A549 (cell line): ENCODE results near the gene RHOD. TPM values are rescaled to one million over a fixed set of nuclear protein-coding genes. Genes with fewer than 3 reads are reported as not detected.

ENCODE experiments used
- ATAC-seq, 2 experiments: fragments of 200-7000 bp in 1 of 2; fragments of >200 bp in 1 of 2; cut with Nextera tagmentation in 1 of 2; cut with Tn5 transposase in 1 of 2; 3 replicates each; pipeline versions ENCODE4 v1.8.0 to v1.9.1; 2018 to 2020; ENCODE audit warnings: mild to moderate bottlenecking in 1 of 2, moderate library complexity in 1 of 2
- CTCF ChIA-PET: fragments of 300-600 bp; sonication (Branson Sonifier 250); formaldehyde crosslinking; extraction: SDS; loops from one replicate; lab custom pipeline; 2021; ENCODE audit warnings: antibody characterized with exemption, inconsistent platforms; lab: Yijun Ruan, JAX
- POLR2A ChIA-PET: fragments of 350-600 bp; formaldehyde crosslinking; extraction: SDS; loops from one replicate; lab custom pipeline; 2021; ENCODE audit warnings: antibody characterized with exemption, inconsistent platforms; lab: Yijun Ruan, JAX
- DNase-seq, 2 experiments: peaks; one replicate each; pipeline versions ENCODE4 v3.0.0 to v3.0.0-alpha.2; 2011 to 2016; ENCODE audit warnings: low read depth in 1 of 2, low spot score in 1 of 2
- FAIRE-seq: peaks from 2 replicates; lab custom pipeline; 2011; peaks lifted over from hg19 to GRCh38; lab: Jason Lieb, UNC
- H3K27ac ChIP-seq, 2 experiments: fragments of >200 bp; sonication (Bioruptor Twin); formaldehyde crosslinking; 3 replicates each; pipeline ENCODE4 v1.5.1; 2016 to 2017
- H3K4me1 ChIP-seq: fragments of >200 bp; sonication (Bioruptor Twin); formaldehyde crosslinking; 3 replicates; pipeline ENCODE4 v1.6.1; 2016
- H3K4me2 ChIP-seq: fragments of >200 bp; sonication (Bioruptor Twin); formaldehyde crosslinking; 3 replicates; pipeline ENCODE4 v1.6.1; 2016
- H3K4me3 ChIP-seq: fragments of >200 bp; sonication (Bioruptor Twin); formaldehyde crosslinking; 3 replicates; pipeline ENCODE4 v1.5.1; 2016
- H3K9me3 ChIP-seq: fragments of >200 bp; sonication (Bioruptor Twin); formaldehyde crosslinking; 3 replicates; pipeline ENCODE4 v1.6.1; 2016
- BHLHE40 ChIP-seq: IDR thresholded peaks from 2 replicates; pipeline ENCODE4 v1.6.1; 2012; ENCODE audit warnings: low read depth, low read length, inconsistent platforms
- CBX2 ChIP-seq: fragments of 200-600 bp; sonication (generic); IDR thresholded peaks from 2 replicates; pipeline ENCODE4 v1.6.1; 2016; ENCODE audit warnings: low read depth, mild to moderate bottlenecking, borderline replicate concordance
- CBX8 ChIP-seq: fragments of 200-600 bp; sonication (generic); IDR thresholded peaks from 2 replicates; pipeline ENCODE4 v1.6.1; 2016
- CHD2 ChIP-seq: fragments of 150-350 bp; IDR thresholded peaks from 2 replicates; pipeline ENCODE4 v1.6.1; 2014; ENCODE audit warnings: low read length; ENCODE audit not compliant: partially characterized antibody
- E2F6 ChIP-seq: IDR thresholded peaks from 2 replicates; pipeline ENCODE4 v1.6.1; 2012; ENCODE audit warnings: low read depth, borderline replicate concordance
- FOXS1 ChIP-seq: fragments of 250-450 bp; sonication (Bioruptor Pico); IDR thresholded peaks from 2 replicates; pipeline ENCODE4 v1.5.0; 2020; ENCODE audit warnings: mild to moderate bottlenecking, moderate library complexity
- HDAC2 ChIP-seq: fragments of 200-600 bp; sonication (generic); IDR thresholded peaks from 2 replicates; pipeline ENCODE4 v1.6.1; 2016
- HOXB5 ChIP-seq: fragments of 250-450 bp; sonication (Bioruptor Pico); IDR thresholded peaks from 2 replicates; pipeline ENCODE4 v1.5.0; 2020; ENCODE audit warnings: mild to moderate bottlenecking, moderate library complexity
- JUNB ChIP-seq: fragments of >200 bp; sonication (Bioruptor Twin); formaldehyde crosslinking; IDR thresholded peaks from 2 replicates; pipeline ENCODE4 v1.6.1; 2016
- MYC ChIP-seq: IDR thresholded peaks from 2 replicates; pipeline ENCODE4 v1.6.1; 2012; ENCODE audit warnings: mild to moderate bottlenecking, inconsistent platforms, low read length, improper control_type of control experiment, borderline replicate concordance
- NR3C1 ChIP-seq: fragments of >200 bp; sonication (Bioruptor Twin); formaldehyde crosslinking; IDR thresholded peaks from 3 replicates; pipeline ENCODE4 v1.6.1; 2017
- PHF8 ChIP-seq: fragments of 200-600 bp; sonication (generic); IDR thresholded peaks from 2 replicates; pipeline ENCODE4 v1.6.1; 2016; ENCODE audit warnings: low read depth, mild to moderate bottlenecking, antibody characterized with exemption, moderate library complexity, borderline replicate concordance
- POLR2AphosphoS2 ChIP-seq: conservative IDR thresholded peaks from 2 replicates; pipeline ENCODE4 v1.6.1; 2012; ENCODE audit warnings: low read length, improper control_type of control experiment, inconsistent platforms
- RAD21 ChIP-seq, 2 experiments: fragments of >200 bp in 1 of 2; sonication (Bioruptor Twin) in 1 of 2; formaldehyde crosslinking in 1 of 2; IDR thresholded peaks in 1 of 2; conservative IDR thresholded peaks in 1 of 2; 2 replicates in 1 of 2; 3 replicates in 1 of 2; pipeline ENCODE4 v1.6.1; 2012 to 2018; ENCODE audit warnings: inconsistent platforms in 1 of 2
- RARB ChIP-seq: fragments of 250-450 bp; sonication (Bioruptor Pico); IDR thresholded peaks from 2 replicates; pipeline ENCODE4 v1.8.0; 2021; ENCODE audit warnings: mild to moderate bottlenecking, moderate library complexity
- RCOR1 ChIP-seq: fragments of 150-350 bp; IDR thresholded peaks from 2 replicates; pipeline ENCODE4 v1.6.1; 2014; ENCODE audit warnings: antibody characterized with exemption, low read length, low read depth
- RFX5 ChIP-seq: fragments of 450-650 bp; IDR thresholded peaks from 2 replicates; pipeline ENCODE4 v1.7.1; 2014; ENCODE audit warnings: antibody characterized with exemption, mild to moderate bottlenecking, moderate library complexity
- SREBF2 ChIP-seq: fragments of 450-650 bp; IDR thresholded peaks from 2 replicates; pipeline ENCODE4 v1.6.1; 2014; ENCODE audit warnings: mild to moderate bottlenecking, moderate library complexity
- TFCP2L1 ChIP-seq: fragments of 250-450 bp; sonication (Bioruptor Pico); IDR thresholded peaks from 2 replicates; pipeline ENCODE4 v1.5.0; 2021; ENCODE audit warnings: mild to moderate bottlenecking
- ZFP36 ChIP-seq: fragments of 450-650 bp; IDR thresholded peaks from 2 replicates; pipeline ENCODE4 v1.6.1; 2014; ENCODE audit warnings: borderline replicate concordance; ENCODE audit not compliant: partially characterized antibody
- ZNF302 ChIP-seq: fragments of 250-450 bp; sonication (Bioruptor Pico); IDR thresholded peaks from 2 replicates; pipeline ENCODE4 v1.9.0; 2021; ENCODE audit warnings: inconsistent platforms, mild to moderate bottlenecking, moderate library complexity
- ZSCAN20 ChIP-seq: fragments of 250-450 bp; sonication (Bioruptor Pico); IDR thresholded peaks from 2 replicates; pipeline ENCODE4 v1.8.0; 2022; ENCODE audit warnings: mild to moderate bottlenecking, moderate library complexity
- WGBS: methylation state at CpG from one replicate; pipeline ENCODE4 v1.1.6; 2017; ENCODE audit errors: missing lambda C conversion rate; 5-methylcytosine and 5-hydroxymethylcytosine counted together
- polyA plus RNA-seq, 4 experiments: library from polyadenylated mRNA; depleted of rRNA in 3 of 4; stranded (reverse); fragments of >200 nt; fragmentation: RNase III in 1 of 4; extraction: RNeasy Plus Mini Kit Qiagen cat#74134 plus additional on column Dnase treatment in 1 of 4; gene quantifications; 2 replicates in 3 of 4; 3 replicates in 1 of 4; pipeline ENCODE4 v1.2.3, GENCODE V29; 2011 to 2017
- TF ChIP-seq, protein P1 (sequence below): fragments of >200 bp; sonication (Bioruptor Twin); formaldehyde crosslinking; IDR thresholded peaks from 3 replicates; pipeline ENCODE4 v1.6.1; 2016
- TF ChIP-seq, protein P2 (sequence below): fragments of >200 bp; sonication (Bioruptor Twin); formaldehyde crosslinking; IDR thresholded peaks from 3 replicates; pipeline ENCODE4 v1.5.1; 2016

Gene RHOD
- polyA plus RNA-seq, 2 of the 4 experiments (the other 2 are of a cell fraction) = 13.6 to 33.2 TPM

- Histone ChIP-seq H3K9me3 (no peaks in the 10 kb centered on the region), H3K27ac (peak overlapping the region in 1 of 2 experiments; percentile 38; a peak in 1 of 6 replicates), H3K4me1 (no peaks in the 10 kb centered on the region), H3K4me3 (no peak overlapping the region), H3K4me2 (no peak overlapping the region)
- DNase-seq (no peak), ATAC-seq (no peak), FAIRE-seq (no peak)
- ChIA-PET POLR2A (no interaction called here), CTCF (interaction anchor here (1.0 kb wide), 1 partner anchor 38 kb away, joined by 4 read pairs; no protein-coding TSS in a partner anchor)
- WGBS = 95% methylated on average over 4 of the region's 7 CpGs
- no peak for TF ChIP-seq PHF8
- TF ChIP-seq CHD2 = no peak
- no peak for TF ChIP-seq RCOR1
- no peak for TF ChIP-seq RFX5
- no peak for TF ChIP-seq MYC
- TF ChIP-seq SREBF2 = no peak
- no peak for TF ChIP-seq HDAC2
- no peak for TF ChIP-seq RAD21 (conservative IDR thresholded peaks at IDR 0.05 in 1 of 2, IDR thresholded peaks at IDR 0.05 in 1 of 2)
- TF ChIP-seq TFCP2L1 (CRISPR knock-in tag) = no peak
- TF ChIP-seq, protein P1, sequence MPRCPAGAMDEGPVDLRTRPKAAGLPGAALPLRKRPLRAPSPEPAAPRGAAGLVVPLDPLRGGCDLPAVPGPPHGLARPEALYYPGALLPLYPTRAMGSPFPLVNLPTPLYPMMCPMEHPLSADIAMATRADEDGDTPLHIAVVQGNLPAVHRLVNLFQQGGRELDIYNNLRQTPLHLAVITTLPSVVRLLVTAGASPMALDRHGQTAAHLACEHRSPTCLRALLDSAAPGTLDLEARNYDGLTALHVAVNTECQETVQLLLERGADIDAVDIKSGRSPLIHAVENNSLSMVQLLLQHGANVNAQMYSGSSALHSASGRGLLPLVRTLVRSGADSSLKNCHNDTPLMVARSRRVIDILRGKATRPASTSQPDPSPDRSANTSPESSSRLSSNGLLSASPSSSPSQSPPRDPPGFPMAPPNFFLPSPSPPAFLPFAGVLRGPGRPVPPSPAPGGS = no peak
- no peak for TF ChIP-seq NR3C1
- no peak for TF ChIP-seq ZSCAN20 (CRISPR knock-in tag)
- no peak for TF ChIP-seq JUNB
- TF ChIP-seq, protein P2, sequence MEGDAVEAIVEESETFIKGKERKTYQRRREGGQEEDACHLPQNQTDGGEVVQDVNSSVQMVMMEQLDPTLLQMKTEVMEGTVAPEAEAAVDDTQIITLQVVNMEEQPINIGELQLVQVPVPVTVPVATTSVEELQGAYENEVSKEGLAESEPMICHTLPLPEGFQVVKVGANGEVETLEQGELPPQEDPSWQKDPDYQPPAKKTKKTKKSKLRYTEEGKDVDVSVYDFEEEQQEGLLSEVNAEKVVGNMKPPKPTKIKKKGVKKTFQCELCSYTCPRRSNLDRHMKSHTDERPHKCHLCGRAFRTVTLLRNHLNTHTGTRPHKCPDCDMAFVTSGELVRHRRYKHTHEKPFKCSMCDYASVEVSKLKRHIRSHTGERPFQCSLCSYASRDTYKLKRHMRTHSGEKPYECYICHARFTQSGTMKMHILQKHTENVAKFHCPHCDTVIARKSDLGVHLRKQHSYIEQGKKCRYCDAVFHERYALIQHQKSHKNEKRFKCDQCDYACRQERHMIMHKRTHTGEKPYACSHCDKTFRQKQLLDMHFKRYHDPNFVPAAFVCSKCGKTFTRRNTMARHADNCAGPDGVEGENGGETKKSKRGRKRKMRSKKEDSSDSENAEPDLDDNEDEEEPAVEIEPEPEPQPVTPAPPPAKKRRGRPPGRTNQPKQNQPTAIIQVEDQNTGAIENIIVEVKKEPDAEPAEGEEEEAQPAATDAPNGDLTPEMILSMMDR = no peak
- no peak for TF ChIP-seq E2F6
These were observed 42.3 kb upstream of the RHOD start for GRCh38 chr11:67014343-67014742.

DNA sequence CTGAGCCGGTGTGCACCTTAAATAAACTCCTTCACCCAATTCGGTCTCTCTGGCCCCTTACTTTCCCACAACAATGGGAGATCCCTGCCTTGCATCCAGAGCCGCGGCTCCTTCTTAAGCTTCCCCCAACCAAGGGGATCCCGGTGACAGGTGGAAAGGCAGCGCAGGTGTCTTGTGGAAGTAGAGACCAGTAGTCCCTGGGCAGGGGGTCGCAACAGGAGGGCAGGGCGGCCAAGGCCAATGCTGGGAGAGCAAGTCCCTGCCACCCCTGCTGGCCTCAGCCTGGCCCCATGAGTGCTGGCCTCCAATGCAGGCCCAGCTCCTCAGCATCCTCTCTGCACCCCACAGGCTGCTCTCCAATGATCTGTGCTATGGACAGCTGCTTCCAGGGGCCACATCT lies 41.6 kb upstream of the RHOD start:
- no peak for TF ChIP-seq CBX2
- no peak for TF ChIP-seq RAD21 (conservative IDR thresholded peaks at IDR 0.05 in 1 of 2, IDR thresholded peaks at IDR 0.05 in 1 of 2)
- no peak for TF ChIP-seq MYC
- TF ChIP-seq ZNF302 (CRISPR knock-in tag) = no peak
- TF ChIP-seq CBX8 = no peak
- no peak for TF ChIP-seq POLR2AphosphoS2
- TF ChIP-seq SREBF2 = no peak
- no peak for TF ChIP-seq BHLHE40
- no peak for TF ChIP-seq FOXS1 (CRISPR knock-in tag)
- no peak for TF ChIP-seq HOXB5 (CRISPR knock-in tag)
- no peak for TF ChIP-seq RARB
- no peak for TF ChIP-seq E2F6
- no peak for TF ChIP-seq PHF8
- TF ChIP-seq ZFP36 = no peak
- 86% methylated on average over 8 of the region's 8 CpGs for WGBS
- no peak overlapping the region for H3K4me3 ChIP-seq
- DNase-seq (no peak), ATAC-seq (peak in 1 of 2 experiments; percentile 34; a peak in 2 of 6 replicates), FAIRE-seq (no peak)
- H3K27ac ChIP-seq = peak overlapping the region in 1 of 2 experiments; percentile 38; a peak in 1 of 6 replicates
- no peaks in the 10 kb centered on the region for H3K4me1 ChIP-seq
- H3K9me3 ChIP-seq = no peaks in the 10 kb centered on the region
- no peak overlapping the region for H3K4me2 ChIP-seq
- CTCF ChIA-PET = interaction anchor here (0.7 to 1.0 kb wide), 3 partner anchors 39 to 165 kb away, joined by 3 to 4 read pairs (median 3); no protein-coding TSS in a partner anchor
- POLR2A ChIA-PET = no interaction called here
